ENCODE measurements around the gene RNF126.

The RNF126 gene

GRCh38 chr19:662207-662961, 630 bp downstream of the RNF126 start:
- DNase-seq = peak; percentile 74

DNA sequence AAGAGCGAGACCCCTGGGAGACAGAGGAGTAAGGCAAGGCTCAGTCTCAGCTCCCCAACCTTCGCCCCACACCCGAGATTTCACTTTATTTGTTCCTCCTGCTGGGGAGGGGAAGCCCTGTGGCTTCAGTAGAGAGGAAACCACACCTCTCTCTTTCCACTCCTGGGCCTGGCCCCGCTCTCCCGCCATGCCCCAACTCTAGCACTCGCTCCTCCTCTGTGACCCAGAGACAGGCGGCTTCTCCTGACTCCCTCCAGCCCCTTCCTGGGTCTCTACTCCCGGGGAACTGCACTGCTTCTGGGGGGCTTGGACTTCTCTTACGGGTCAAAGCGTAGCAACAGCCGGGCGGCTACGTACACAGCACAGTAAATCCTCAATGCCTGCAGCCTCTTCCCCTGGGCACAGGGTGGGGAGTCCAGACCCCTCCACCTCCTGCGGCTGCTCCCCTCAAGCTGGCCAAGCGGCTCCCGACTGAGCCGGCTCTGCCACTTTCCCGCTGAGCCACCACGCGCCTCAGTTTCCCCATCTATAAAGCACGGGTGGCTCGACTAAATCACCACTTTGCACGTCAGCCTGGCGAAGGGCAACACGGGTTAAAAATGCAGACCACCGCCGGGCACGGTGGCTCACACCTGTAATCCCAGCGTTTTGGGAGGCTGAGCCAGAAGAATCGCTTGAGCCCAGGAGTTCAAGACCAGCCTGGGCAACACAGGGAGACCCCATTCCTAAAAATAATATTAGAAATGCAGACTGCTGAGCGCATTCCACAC, 1.4 kb downstream of the RNF126 start:
- DNase-seq = peak; percentile 73

- DNase-seq = no peak
Observed at GRCh38 chr19:660793-661426, 2.1 kb downstream of the RNF126 start.

DNA sequence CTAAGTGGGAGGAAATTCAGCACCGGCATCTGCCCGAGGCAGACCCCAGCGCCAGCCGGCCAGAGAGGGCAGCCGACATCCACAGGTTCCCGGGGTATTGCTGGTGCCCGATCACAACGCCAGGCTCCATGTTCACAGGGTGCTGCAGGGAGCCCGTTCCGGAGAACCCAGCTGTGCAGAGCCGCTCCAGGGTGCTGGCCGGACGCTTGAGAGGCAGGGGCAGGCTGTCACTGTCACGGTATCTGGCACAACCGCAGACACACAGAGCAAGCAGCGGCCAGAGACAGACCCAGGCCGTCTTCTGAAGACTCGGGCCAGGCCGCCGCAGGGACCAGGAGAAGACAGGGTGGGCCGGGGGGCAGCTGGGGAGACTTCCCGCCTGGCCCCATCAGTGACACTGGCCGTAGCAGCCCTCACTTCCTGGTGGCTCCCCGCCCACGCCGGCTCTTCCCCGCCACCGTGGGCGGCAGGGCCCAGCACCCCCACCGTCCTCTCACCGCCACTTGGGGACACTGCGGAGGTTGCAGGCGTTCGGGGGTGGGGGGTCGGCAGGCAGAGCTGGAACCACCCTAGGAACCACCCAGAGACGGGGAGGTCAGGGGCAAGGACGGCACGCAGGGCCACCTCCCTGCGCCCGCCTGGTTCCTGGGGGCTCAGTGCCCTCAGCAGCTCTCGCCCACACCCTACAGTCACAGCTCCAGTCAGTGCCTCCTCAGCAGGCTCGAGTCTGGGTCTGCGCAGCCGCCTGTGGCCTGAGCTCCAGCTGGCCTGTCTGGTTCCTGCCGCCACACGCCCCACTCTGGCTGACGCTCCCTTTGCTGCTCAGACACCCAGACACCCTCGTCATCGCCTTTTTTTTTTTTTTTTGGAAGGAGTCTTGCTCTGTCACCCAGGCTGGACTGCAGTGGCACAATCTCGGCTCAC, 3.8 kb downstream of the RNF126 start:
- no peak for DNase-seq

- no peak for DNase-seq
Observed at GRCh38 chr19:658059-658839, 4.8 kb downstream of the RNF126 start.

GRCh38 chr19:657611-658010, 5.4 kb downstream of the RNF126 start:
- DNase-seq = no peak

- DNase-seq = no peak
Observed at GRCh38 chr19:656751-657559, 6.1 kb downstream of the RNF126 start.

- DNase-seq = no peak
Observed at GRCh38 chr19:655691-656090, 7.3 kb downstream of the RNF126 start.

DNA sequence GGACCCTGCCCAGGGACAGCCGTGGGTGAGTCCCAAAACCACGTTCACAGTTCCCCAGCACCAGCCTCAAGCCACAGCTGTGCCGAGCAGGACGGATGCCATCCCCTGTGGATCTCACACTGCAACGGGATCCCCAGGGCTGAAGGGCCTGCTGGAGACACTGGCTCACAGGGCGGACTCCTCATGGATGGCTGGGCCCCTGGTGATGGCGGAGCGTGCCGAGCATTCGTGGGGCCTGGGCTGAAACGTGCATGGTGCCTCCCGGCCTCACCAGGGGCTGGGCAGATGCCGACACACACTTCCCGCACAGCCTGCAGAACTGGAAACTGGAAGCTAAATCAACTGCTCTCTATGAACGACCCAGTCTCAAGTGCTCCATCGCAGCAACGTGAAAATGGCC, 9.6 kb downstream of the RNF126 start:
- no peak for DNase-seq

GRCh38 chr19:652467-653389, 10.3 kb downstream of the RNF126 start:
- no peak for DNase-seq

- no peak for DNase-seq
Observed at GRCh38 chr19:651991-652390, 11.0 kb downstream of the RNF126 start.

- DNase-seq = no peak
Observed at GRCh38 chr19:651114-651818, 11.7 kb downstream of the RNF126 start.

DNA sequence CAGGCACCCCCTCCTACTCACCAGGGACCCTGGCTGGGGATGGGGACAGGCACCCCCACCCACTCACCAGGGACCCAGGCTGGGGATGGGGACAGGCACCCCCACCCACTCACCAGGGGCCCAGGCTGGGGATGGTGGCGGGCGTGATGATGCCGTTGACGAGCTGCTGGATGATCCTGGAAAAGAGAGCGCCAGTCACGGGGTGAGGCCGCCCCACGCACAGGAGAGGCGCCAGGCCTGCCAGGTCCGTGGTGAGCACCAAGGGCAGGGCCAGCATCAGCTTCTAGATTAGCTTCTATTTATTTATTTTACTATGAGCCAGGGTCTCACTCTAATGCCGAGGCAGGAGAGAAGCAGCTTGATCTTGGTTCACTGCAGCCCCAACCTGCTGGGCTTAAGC, 12.9 kb downstream of the RNF126 start:
- DNase-seq = no peak

DNA sequence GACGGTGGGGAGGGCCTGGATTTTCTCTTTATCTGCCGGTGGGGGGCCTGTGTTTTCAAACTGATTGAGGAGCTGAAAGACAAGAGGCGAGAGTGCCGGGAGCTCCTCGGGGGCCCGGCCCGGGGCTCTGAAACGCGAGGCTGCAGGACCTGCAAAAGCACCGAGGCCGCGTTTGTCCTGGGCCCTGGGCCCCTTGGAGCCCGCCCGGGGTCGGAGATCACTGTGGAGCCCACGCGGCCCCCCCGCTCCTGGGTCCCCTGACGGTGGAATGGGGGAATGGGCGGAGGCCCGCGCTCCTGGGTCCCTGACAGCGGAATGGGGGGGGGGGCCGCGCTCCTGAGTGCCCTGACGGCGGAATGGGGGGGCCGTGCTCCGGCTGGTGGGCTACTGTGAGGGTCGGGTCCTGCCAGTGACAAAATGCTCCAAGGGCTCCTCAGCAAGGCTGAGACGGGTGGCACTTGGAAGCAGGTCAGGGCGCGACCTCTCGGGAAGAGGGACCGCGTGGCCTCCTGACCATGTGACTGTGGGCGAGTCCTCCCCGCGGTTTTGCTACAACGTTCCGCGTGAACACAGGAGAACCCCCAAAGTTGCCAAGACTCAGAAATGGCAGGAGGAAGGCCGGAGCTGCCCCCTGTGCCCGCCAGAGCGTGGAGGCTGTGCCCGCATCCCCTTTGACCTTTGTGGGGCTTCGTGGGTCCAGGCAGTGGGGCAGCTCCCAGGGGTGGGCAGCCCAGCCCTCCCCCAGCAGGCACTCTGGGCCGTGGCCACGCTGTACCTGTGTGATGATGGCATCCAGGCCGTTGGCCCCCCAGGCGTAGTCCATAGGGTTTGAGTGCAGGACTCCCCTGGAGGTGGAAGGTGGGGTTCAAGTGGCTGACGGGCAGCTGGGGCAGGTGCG, 13.9 kb downstream of the RNF126 start:
- no peak for DNase-seq

DNA sequence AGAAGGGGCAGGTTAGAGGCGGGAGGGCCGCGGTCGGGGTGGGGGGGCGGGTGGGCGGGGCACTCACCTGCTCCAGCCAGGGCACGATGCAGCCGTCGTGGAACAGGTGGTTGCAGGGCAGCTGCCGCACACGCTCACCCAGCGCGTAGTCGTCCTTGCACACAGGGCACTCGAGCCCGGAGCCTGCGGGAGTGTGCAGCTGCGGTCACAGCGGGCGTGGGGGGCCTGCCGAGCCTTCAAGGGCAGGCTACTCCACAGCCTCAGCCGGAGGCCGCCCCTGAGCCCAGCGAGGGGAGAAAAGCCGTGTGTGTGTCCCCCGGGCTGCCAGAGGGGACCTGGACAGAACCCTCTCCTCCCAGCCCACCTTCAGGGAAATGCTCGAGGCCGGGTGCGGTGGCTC, 14.7 kb downstream of the RNF126 start:
- no peak for DNase-seq

- DNase-seq = no peak
Observed at GRCh38 chr19:647566-648284, 15.3 kb downstream of the RNF126 start.

GRCh38 chr19:646779-647565, 16.0 kb downstream of the RNF126 start:
- DNase-seq = no peak

Measured in activated CD4-positive, alpha-beta T cell treated with anti-CD3 and anti-CD28 coated beads, Interleukin-2, amount 50 U/mL, for 16 hours (primary cell).